Prostate gland (tissue), 2 donors: Measurements from ENCODE around the gene SGMS2.

Experiments used
- CTCF ChIP-seq, 4 experiments: fragments of 200-600 bp in 2 of 4; fragments of 450-650 bp in 2 of 4; sonication (generic) in 2 of 4; IDR thresholded peaks; 1 replicate in 3 of 4; 2 replicates in 1 of 4; pipeline ENCODE4 v1.5.1; 2016 to 2019; ENCODE audit warnings: antibody characterized with exemption in 4 of 4, mild to moderate bottlenecking in 2 of 4, moderate library complexity in 2 of 4
- POLR2A ChIP-seq: fragments of 450-650 bp; IDR thresholded peaks from one replicate; pipeline ENCODE4 v1.6.1; 2016; ENCODE audit warnings: antibody characterized with exemption, mild to moderate bottlenecking
- POLR2AphosphoS5 ChIP-seq: sonication (generic); formaldehyde crosslinking; IDR thresholded peaks from one replicate; pipeline ENCODE4 v1.6.1; 2017; ENCODE audit warnings: antibody characterized with exemption

DNA sequence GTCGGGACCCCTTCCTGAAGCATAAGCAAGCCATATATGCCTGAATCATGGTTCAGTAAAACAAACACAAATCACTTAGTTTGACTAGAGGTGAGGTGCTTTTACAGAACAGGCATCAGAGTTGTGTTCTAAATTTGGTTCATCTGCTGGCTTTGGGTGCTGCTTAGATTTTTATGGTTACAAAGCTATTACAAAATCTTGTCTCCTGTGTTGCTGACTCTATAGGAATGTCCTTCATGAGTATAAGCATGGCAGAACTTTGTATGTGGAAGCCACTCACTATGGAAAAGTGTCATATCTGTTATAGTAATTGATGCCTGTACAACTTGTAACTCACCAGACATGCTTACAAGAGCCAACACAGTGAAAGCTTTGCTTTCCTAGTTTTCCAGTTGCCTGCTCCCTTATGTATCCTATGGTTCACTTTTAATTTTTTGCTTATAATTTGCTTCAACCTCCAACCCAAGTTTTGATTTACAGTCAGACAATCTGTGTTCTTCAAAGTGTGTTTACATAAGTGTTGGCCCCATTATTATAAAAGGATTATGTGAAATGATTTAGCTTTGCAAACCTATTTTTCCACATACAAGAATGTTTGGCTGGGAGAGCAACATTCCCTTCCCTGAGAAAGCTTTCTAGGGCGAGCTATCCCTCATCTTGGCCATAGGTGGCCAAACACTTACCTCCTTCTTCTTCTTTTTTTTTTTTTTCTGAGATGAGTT lies 76.6 kb downstream of the SGMS2 start:
- TF ChIP-seq CTCF (IDR thresholded peaks at IDR 0.05), result no peak
- TF ChIP-seq POLR2AphosphoS5, result no peak
- no peak for TF ChIP-seq POLR2A
